SK-N-SH (cell line): ENCODE results near the gene CCDC167.

Source experiments
- CTCF ChIP-seq: fragments of 200-600 bp; sonication (generic); IDR thresholded peaks from 2 replicates; pipeline ENCODE4 v1.6.1; 2017; ENCODE audit warnings: antibody characterized with exemption, mild to moderate bottlenecking, moderate library complexity
- GATA2 ChIP-seq: sonication (generic); formaldehyde crosslinking; IDR thresholded peaks from 2 replicates; pipeline ENCODE4 v1.5.0; 2020; ENCODE audit warnings: mild to moderate bottlenecking, missing genetic modification reagents
- MEF2A ChIP-seq: IDR thresholded peaks from 2 replicates; pipeline ENCODE4 v1.4.0; 2012; ENCODE audit warnings: low read depth, borderline replicate concordance
- NFIC ChIP-seq: IDR thresholded peaks from 2 replicates; pipeline ENCODE4 v1.4.0; 2012; ENCODE audit warnings: borderline replicate concordance
- POLR2AphosphoS5 ChIP-seq: IDR thresholded peaks from 2 replicates; pipeline ENCODE4 v1.6.1; 2012; ENCODE audit warnings: low read depth, low read length
- RCOR1 ChIP-seq: fragments of 150-350 bp; IDR thresholded peaks from 2 replicates; pipeline ENCODE4 v1.6.1; 2017; ENCODE audit warnings: antibody characterized with exemption, low read length
- REST ChIP-seq: IDR thresholded peaks from 2 replicates; pipeline ENCODE4 v1.6.1; 2012; ENCODE audit warnings: mild to moderate bottlenecking, low read depth, low read length, moderate library complexity
- RFX5 ChIP-seq: IDR thresholded peaks from 2 replicates; pipeline ENCODE4 v1.6.1; 2012; ENCODE audit warnings: mild to moderate bottlenecking, improper control_type of control experiment, low read length
- SIN3A ChIP-seq: IDR thresholded peaks from 2 replicates; pipeline ENCODE4 v1.6.1; 2012; ENCODE audit warnings: low read depth, mild to moderate bottlenecking, low read length, moderate library complexity, borderline replicate concordance
- SMC3 ChIP-seq: IDR thresholded peaks from 2 replicates; pipeline ENCODE4 v1.6.1; 2012; ENCODE audit warnings: low read depth, low read length, improper control_type of control experiment
- USF1 ChIP-seq: IDR thresholded peaks from 2 replicates; pipeline ENCODE4 v1.4.0; 2012; ENCODE audit warnings: low read depth, borderline replicate concordance
- USF2 ChIP-seq: fragments of 150-350 bp; IDR thresholded peaks from 2 replicates; pipeline ENCODE4 v1.6.1; 2017; ENCODE audit warnings: antibody characterized with exemption, low read length, low read depth, borderline replicate concordance
- YY1 ChIP-seq: IDR thresholded peaks from 2 replicates; pipeline ENCODE4 v1.4.0; 2012; ENCODE audit warnings: low read depth, mild to moderate bottlenecking

GRCh38 chr6:37548067-37548674 lies 48.5 kb upstream of the CCDC167 start:
- TF ChIP-seq CTCF (no peak), USF2 (no peak), RFX5 (no peak), SIN3A (no peak), YY1 (no peak), MEF2A (no peak), USF1 (no peak), POLR2AphosphoS5 (no peak), RCOR1 (no peak), SMC3 (no peak), REST (no peak), GATA2 (CRISPR knock-in tag) (no peak), NFIC (no peak)
